ENCODE data around the gene GARNL3.

Gene GARNL3

GRCh38 chr9:127269449-127269848 lies 4.9 kb downstream of the GARNL3 start:
- CTCF ChIA-PET: interaction anchor here (2.0 kb wide), 1 partner anchor 10 kb away, joined by 7 read pairs; no protein-coding TSS in a partner anchor
- TF ChIP-seq, protein P1, sequence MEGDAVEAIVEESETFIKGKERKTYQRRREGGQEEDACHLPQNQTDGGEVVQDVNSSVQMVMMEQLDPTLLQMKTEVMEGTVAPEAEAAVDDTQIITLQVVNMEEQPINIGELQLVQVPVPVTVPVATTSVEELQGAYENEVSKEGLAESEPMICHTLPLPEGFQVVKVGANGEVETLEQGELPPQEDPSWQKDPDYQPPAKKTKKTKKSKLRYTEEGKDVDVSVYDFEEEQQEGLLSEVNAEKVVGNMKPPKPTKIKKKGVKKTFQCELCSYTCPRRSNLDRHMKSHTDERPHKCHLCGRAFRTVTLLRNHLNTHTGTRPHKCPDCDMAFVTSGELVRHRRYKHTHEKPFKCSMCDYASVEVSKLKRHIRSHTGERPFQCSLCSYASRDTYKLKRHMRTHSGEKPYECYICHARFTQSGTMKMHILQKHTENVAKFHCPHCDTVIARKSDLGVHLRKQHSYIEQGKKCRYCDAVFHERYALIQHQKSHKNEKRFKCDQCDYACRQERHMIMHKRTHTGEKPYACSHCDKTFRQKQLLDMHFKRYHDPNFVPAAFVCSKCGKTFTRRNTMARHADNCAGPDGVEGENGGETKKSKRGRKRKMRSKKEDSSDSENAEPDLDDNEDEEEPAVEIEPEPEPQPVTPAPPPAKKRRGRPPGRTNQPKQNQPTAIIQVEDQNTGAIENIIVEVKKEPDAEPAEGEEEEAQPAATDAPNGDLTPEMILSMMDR (IDR thresholded peaks at IDR 0.05; ENCODE audit: control extremely low read depth, extremely low read depth, low read depth, missing control alignments): no peak
- no peak for DNase-seq (ENCODE audit: extremely low spot score)
- POLR2A ChIA-PET: no interaction called here

GRCh38 chr9:127273326-127273725 lies 8.8 kb downstream of the GARNL3 start:
- POLR2A ChIA-PET: no interaction called here
- DNase-seq (ENCODE audit: extremely low spot score): no peak
- TF ChIP-seq, protein P1 (IDR thresholded peaks at IDR 0.05; ENCODE audit: control extremely low read depth, extremely low read depth, low read depth, missing control alignments): no peak
- CTCF ChIA-PET: interaction anchor here (0.8 to 1.3 kb wide), 3 partner anchors 11 to 29 kb away, joined by 3 to 4 read pairs (median 3); no protein-coding TSS in a partner anchor

DNA sequence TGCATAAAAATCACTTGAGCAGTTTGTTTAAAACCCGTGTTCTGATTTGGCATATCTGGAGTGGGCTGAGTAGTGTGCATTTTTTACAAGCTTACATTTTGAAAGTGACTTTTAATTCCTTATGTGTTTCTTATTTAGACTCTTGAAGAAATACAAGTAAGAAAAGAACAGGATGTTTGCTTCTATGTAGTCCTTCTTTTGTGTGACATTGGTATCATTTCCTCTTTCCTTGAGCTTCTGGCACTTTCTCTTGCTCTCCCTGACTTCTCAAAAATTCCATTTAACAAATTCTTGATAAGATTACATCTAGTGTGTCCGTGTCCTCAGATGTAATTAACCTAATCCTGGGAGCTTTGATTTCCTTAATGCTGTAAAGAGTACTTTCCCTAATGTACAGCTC lies 12.5 kb downstream of the GARNL3 start:
- ChIA-PET CTCF (interaction anchor here (0.9 to 2.0 kb wide), 5 partner anchors 9 to 42 kb away, joined by 3 to 7 read pairs (median 4); no protein-coding TSS in a partner anchor), POLR2A (no interaction called here)
- TF ChIP-seq, protein P1 (IDR thresholded peaks at IDR 0.05; ENCODE audit: control extremely low read depth, extremely low read depth, low read depth, missing control alignments): no peak
- peak; percentile 27 for DNase-seq (ENCODE audit: extremely low spot score)

DNA sequence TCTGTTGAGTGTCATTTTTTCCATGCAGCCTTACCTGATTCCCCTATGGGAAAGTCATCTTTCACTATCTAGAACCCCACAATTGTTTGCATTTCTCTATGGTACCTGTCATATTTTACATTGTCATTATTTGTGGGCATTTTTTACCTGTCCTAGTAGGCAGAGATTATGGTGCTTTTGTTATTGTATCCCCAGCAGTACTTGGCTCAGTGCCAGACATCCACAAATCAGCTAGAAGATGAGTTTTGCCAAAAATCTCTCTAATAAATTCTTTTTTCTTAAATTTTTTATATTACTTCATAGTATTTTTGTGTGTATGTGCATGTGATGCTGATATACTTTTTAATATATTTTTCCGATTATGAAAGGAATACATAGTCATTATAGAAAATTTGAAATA lies 13.2 kb downstream of the GARNL3 start:
- ChIA-PET POLR2A (no interaction called here), CTCF (interaction anchor here (0.9 to 2.0 kb wide), 4 partner anchors 9 to 23 kb away, joined by 3 to 7 read pairs (median 4); no protein-coding TSS in a partner anchor)
- TF ChIP-seq, protein P1 (IDR thresholded peaks at IDR 0.05; ENCODE audit: control extremely low read depth, extremely low read depth, low read depth, missing control alignments): no peak
- no peak for DNase-seq (ENCODE audit: extremely low spot score)

DNA sequence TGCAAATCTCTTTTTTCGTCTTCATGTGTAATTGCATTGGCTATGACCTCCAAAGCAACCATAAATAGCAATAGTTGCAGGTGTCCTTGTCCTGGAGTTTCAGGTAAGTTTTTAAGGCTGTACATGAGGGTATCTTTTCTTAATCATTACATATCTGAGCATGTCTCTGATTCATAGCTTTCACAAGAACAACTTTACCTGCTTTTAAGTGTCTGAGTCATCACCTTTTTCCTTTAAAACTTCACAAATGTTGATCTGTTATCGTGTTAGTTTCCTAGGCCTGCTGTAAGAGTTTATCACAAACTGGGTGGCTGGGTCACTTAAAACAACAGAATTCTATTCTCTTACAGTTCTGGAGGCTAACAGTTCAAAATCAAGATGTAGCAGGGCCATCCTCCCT lies 13.8 kb downstream of the GARNL3 start:
- ChIA-PET CTCF (interaction anchor here (2.0 kb wide), 2 partner anchors 10 to 13 kb away, joined by 7 read pairs; no protein-coding TSS in a partner anchor), POLR2A (no interaction called here)
- no peak for DNase-seq (ENCODE audit: extremely low spot score)
- TF ChIP-seq, protein P1 (IDR thresholded peaks at IDR 0.05; ENCODE audit: control extremely low read depth, extremely low read depth, low read depth, missing control alignments): no peak

DNA sequence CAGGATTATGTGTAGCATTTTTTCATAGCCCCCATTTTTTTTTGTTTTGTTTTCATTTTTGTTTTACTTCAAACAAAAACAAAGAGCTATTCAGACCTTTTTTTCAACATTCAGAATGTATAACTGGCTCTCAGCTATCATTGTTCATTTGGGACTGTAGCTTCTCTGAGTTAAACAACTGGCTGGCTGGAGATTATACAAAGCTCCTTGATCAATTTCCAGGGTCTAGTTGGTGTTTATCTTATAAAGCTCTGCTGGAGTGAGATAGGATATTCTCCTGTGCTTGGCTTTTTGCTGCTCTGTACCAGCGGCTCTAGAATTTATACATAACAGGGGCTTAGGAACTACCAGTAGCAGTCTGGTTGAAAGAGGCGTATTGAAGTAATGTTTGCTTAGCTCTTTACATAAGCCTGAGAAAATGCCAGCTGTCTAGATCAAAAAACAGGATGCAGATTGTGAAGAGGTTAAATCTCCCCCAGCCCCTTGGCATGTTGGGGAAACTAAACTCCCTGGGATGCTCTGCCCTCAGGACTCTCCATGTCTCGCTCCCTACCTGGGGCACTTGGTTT lies 15.2 kb downstream of the GARNL3 start:
- CTCF ChIA-PET: interaction anchor here (1.1 to 2.2 kb wide), 4 partner anchors 9 to 69 kb away, joined by 3 to 7 read pairs (median 6); no protein-coding TSS in a partner anchor

More for the DNA sequence above, 15.2 kb downstream of the GARNL3 start:
- TF ChIP-seq, protein P1 (IDR thresholded peaks at IDR 0.05; ENCODE audit: control extremely low read depth, extremely low read depth, low read depth, missing control alignments): no peak
- DNase-seq (ENCODE audit: extremely low spot score): peak; percentile 16
- POLR2A ChIA-PET: no interaction called here

Measured in GM10248 (cell line).